GM12878 (cell line): ENCODE results near the gene SLC35D2. TPM values are rescaled to one million over a fixed set of nuclear protein-coding genes. Genes with fewer than 3 reads are reported as not detected.

Source experiments
- ATAC-seq: fragments of 200-7000 bp; cut with Tn5 transposase; 3 replicates; pipeline ENCODE4 v1.9.1; 2020; ENCODE audit warnings: mild to moderate bottlenecking, moderate library complexity
- BruUV-seq: library from RNA; stranded (reverse); fragments of 400-500 nt; replicated peaks from 2 replicates; lab custom pipeline; 2021; lab: Mats Ljungman, UMichigan
- CTCF ChIA-PET: fragments of 300-600 bp; sonication (Branson Sonifier 250); formaldehyde crosslinking; extraction: SDS; loops from one replicate; lab custom pipeline; 2021; ENCODE audit warnings: inconsistent platforms; lab: Yijun Ruan, JAX
- POLR2A ChIA-PET: fragments of 350-600 bp; formaldehyde crosslinking; extraction: SDS; loops from one replicate; lab custom pipeline; 2021; ENCODE audit warnings: inconsistent platforms; lab: Charles Lee
- RAD21 ChIA-PET: fragments of 300-600 bp; sonication (Branson Sonifier 250); formaldehyde crosslinking; loops from one replicate; lab custom pipeline; 2023; ENCODE audit warnings: antibody characterized with exemption; ENCODE audit not compliant: unreplicated experiment; lab: Charles Lee
- SMC1A ChIA-PET: fragments of 300-600 bp; sonication (Branson Sonifier 250); formaldehyde crosslinking; loops from one replicate; lab custom pipeline; 2023; ENCODE audit not compliant: unreplicated experiment, uncharacterized antibody; lab: Charles Lee
- DNase-seq: peaks from one replicate; pipeline ENCODE4 v3.0.0-alpha.2; 2011; ENCODE audit warnings: low read depth, low spot score
- FAIRE-seq: peaks from 3 replicates; lab custom pipeline; 2011; peaks lifted over from hg19 to GRCh38; lab: Jason Lieb, UNC
- H2AFZ ChIP-seq: 2 replicates; pipeline ENCODE4 v1.6.0; 2011; ENCODE audit warnings: low read depth, low read length, control low read depth; ENCODE audit not compliant: control insufficient read depth
- H3K27ac ChIP-seq: 2 replicates; pipeline ENCODE4 v1.5.1; 2011; ENCODE audit warnings: control low read depth; ENCODE audit not compliant: control insufficient read depth, insufficient read depth
- H3K27me3 ChIP-seq, 2 experiments: replicated peaks in 1 of 2; 2 replicates each; pipeline versions ENCODE4 v1.6.0 to v1.6.1; 2011; ENCODE audit warnings: low read length in 1 of 2; ENCODE audit not compliant: control insufficient read depth in 2 of 2, insufficient read depth in 2 of 2
- H3K36me3 ChIP-seq, 2 experiments: 2 replicates each; pipeline ENCODE4 v1.5.1; 2011; ENCODE audit warnings: low read length in 1 of 2; ENCODE audit not compliant: control insufficient read depth in 2 of 2, insufficient read depth in 2 of 2
- H3K4me1 ChIP-seq: 2 replicates; pipeline ENCODE4 v1.6.1; 2011; ENCODE audit warnings: mild to moderate bottlenecking, low read length, moderate library complexity, mixed read lengths; ENCODE audit not compliant: control insufficient read depth, insufficient read depth
- H3K4me2 ChIP-seq: 2 replicates; pipeline ENCODE4 v1.6.0; 2011; ENCODE audit warnings: control low read depth; ENCODE audit not compliant: control insufficient read depth, insufficient read depth
- H3K4me3 ChIP-seq: fragments of 200-600 bp; sonication (generic); 2 replicates; pipeline ENCODE4 v1.5.1; 2016
- H3K79me2 ChIP-seq: 2 replicates; pipeline ENCODE4 v1.6.0; 2011; ENCODE audit warnings: low read length; ENCODE audit not compliant: control insufficient read depth, insufficient read depth
- H3K9ac ChIP-seq: 2 replicates; pipeline ENCODE4 v1.8.0; 2011; ENCODE audit warnings: low read length, control low read depth, mixed read lengths; ENCODE audit not compliant: control insufficient read depth, insufficient read depth
- H3K9me3 ChIP-seq: replicated peaks from 3 replicates; pipeline ENCODE4 v1.5.1; 2011; ENCODE audit warnings: mild to moderate bottlenecking, low read length; ENCODE audit not compliant: control insufficient read depth, insufficient read depth
- H4K20me1 ChIP-seq: 2 replicates; pipeline ENCODE4 v1.6.0; 2011; ENCODE audit not compliant: control insufficient read depth, insufficient read depth
- EED ChIP-seq: sonication (generic); IDR thresholded peaks from 2 replicates; pipeline ENCODE4 v1.6.1; 2016; ENCODE audit warnings: antibody characterized with exemption, low read depth
- IKZF1 ChIP-seq: fragments of 450-650 bp; conservative IDR thresholded peaks from 2 replicates; pipeline ENCODE4 v1.6.1; 2017; ENCODE audit warnings: antibody characterized with exemption, mild to moderate bottlenecking
- KDM1A ChIP-seq: fragments of 200-600 bp; sonication (generic); IDR thresholded peaks from 2 replicates; pipeline ENCODE4 v1.6.1; 2016; ENCODE audit warnings: borderline replicate concordance
- NR2F1 ChIP-seq: fragments of 450-650 bp; conservative IDR thresholded peaks from 2 replicates; pipeline ENCODE4 v1.6.1; 2017; ENCODE audit warnings: mild to moderate bottlenecking
- YY1 ChIP-seq: IDR thresholded peaks from 2 replicates; pipeline ENCODE4 v1.6.1; 2011; ENCODE audit warnings: low read depth, mild to moderate bottlenecking, low read length
- WGBS: methylation state at CpG from one replicate; pipeline ENCODE4 v1.1.6; 2016; ENCODE audit warnings: low lambda C conversion rate; ENCODE audit not compliant: insufficient replicate concordance, insufficient coverage; ENCODE audit errors: missing lambda C conversion rate; 5-methylcytosine and 5-hydroxymethylcytosine counted together
- in situ Hi-C: fragments of 300-500 bp; cut with MboI; formaldehyde crosslinking; loops from 9 replicates; pipeline ENCODE4 v1.14.3; 2018; ENCODE audit warnings: mixed read lengths
- intact Hi-C: fragments of 100-400 bp; cut with micrococcal nuclease; formaldehyde crosslinking; loops from one replicate; pipeline ENCODE4 v1.14.2; 2022; ENCODE audit not compliant: unreplicated experiment
- polyA plus RNA-seq, 11 experiments: library from polyadenylated mRNA; depleted of rRNA in 4 of 11; unstranded in 6 of 11; stranded (reverse) in 5 of 11; fragments of >200 nt; fragmentation: Nextera tagmentation in 4 of 11; fragmentation: Illumina TruSeq in 1 of 11; extraction: Ambion mirVana in 4 of 11; extraction: Trizol in 1 of 11; gene quantifications; 1 replicate in 1 of 11; 2 replicates in 10 of 11; pipeline versions ENCODE4 v1.2.1 to v1.2.3, GENCODE V29; 2011 to 2016; ENCODE audit warnings: inconsistent platforms in 2 of 11, missing spikeins in 2 of 11, low read depth in 1 of 11
- total RNA-seq, 4 experiments: library from RNA; depleted of rRNA in 3 of 4; stranded (reverse); fragments of >200 nt in 3 of 4; fragmentation: Illumina TruSeq in 1 of 4; extraction: Trizol in 1 of 4; gene quantifications; 2 replicates each; pipeline versions ENCODE4 v1.2.1 to v1.2.3, GENCODE V29; 2013 to 2021

SLC35D2 gene
- total and polyA plus RNA-seq, 10 of the 15 experiments (the other 5 are each of a cell fraction or from before 2014, with no cell fraction given) = 0.64 to 6.3 (median 3.5) TPM

- FAIRE-seq (no peak), DNase-seq (no peak), ATAC-seq (no peak)
- no peaks in the 10 kb centered on the region for H4K20me1 ChIP-seq
- ChIA-PET RAD21 (no interaction called here), POLR2A (no interaction called here), CTCF (no interaction called here), SMC1A (no interaction called here)
- H3K4me1 ChIP-seq = no peaks in the 10 kb centered on the region
- intact Hi-C loops = no loop called here
- H3K4me3 ChIP-seq = no peak overlapping the region
- no peaks in the 10 kb centered on the region for H3K9me3 ChIP-seq
- H3K27ac ChIP-seq = no peak overlapping the region
- 89% methylated on average over 3 of the region's 3 CpGs for WGBS
- no peaks in the 10 kb centered on the region for H3K27me3 ChIP-seq
- H3K79me2 ChIP-seq = no peaks in the 10 kb centered on the region
- no peak overlapping the region for H3K9ac ChIP-seq
- H3K4me2 ChIP-seq = no peak overlapping the region
- in situ Hi-C loops = no loop called here
- no TSS peak for BruUV-seq
- no peaks in the 10 kb centered on the region for H3K36me3 ChIP-seq
- H2AFZ ChIP-seq = no peak overlapping the region
- TF ChIP-seq YY1 = no peak
Observed at GRCh38 chr9:96294159-96294545, 89.4 kb downstream of the SLC35D2 start.

DNA sequence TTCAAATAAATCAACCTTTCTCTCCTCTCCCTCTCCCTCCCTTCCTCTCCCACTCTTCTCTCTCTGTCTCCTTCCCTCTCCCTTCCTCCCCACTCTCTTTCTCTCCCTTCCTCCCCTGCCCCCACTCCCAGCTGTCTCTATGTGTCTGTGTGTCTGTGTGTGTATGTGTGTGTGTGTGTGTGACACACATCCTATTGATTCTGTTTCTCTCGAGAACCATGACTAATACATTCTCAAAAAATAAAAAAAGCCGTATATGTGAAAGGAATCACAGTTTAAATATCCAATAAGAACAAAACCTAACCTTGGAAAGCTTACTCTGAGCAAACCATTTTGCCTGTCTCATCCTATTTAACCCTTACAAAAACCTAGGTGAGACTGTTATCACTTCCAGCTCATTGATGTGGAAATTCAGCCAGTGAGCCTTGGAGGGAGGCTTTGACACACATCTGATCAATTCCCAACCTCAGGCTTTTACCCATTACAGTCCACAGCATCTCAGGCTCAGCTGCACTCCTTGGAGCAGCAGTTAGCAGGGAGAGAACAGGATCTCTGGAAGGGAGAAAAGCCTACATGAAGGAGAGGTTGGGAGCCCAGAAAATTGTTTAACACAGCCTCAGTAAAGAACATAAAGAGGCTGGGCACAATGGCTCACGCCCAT, 89.9 kb downstream of the SLC35D2 start:
- no peaks in the 10 kb centered on the region for H3K36me3 ChIP-seq
- WGBS = 14% methylated on average over 3 of the region's 3 CpGs
- intact Hi-C loops = no loop called here
- H3K27ac ChIP-seq = no peak overlapping the region
- H3K27me3 ChIP-seq = no peaks in the 10 kb centered on the region
- H3K9ac ChIP-seq = no peak overlapping the region
- H2AFZ ChIP-seq = no peak overlapping the region
- ChIA-PET RAD21 (no interaction called here), POLR2A (no interaction called here), CTCF (interaction anchor here (1.0 kb wide), 1 partner anchor 9 kb away, joined by 3 read pairs; no protein-coding TSS in a partner anchor), SMC1A (no interaction called here)
- DNase-seq (no peak), ATAC-seq (no peak), FAIRE-seq (no peak)
- in situ Hi-C loops = no loop called here
- no peak overlapping the region for H3K4me2 ChIP-seq
- TF ChIP-seq IKZF1 (no peak), NR2F1 (no peak), EED (no peak), KDM1A (no peak)
- H4K20me1 ChIP-seq = no peaks in the 10 kb centered on the region
- H3K4me3 ChIP-seq = no peak overlapping the region
- H3K9me3 ChIP-seq = no peaks in the 10 kb centered on the region
- H3K4me1 ChIP-seq = no peaks in the 10 kb centered on the region
- BruUV-seq = no TSS peak
- H3K79me2 ChIP-seq = no peaks in the 10 kb centered on the region
